ENCODE measurements around the gene AMDHD1. TPM values are rescaled to one million over a fixed set of nuclear protein-coding genes. Genes with fewer than 3 reads are reported as not detected.

The AMDHD1 gene
- polyA plus RNA-seq, 1 donor from 2014 or later: 0.20 TPM

- Histone ChIP-seq H3K9me2 (ENCODE audit: insufficient read depth, low read length) (no peaks in the 10 kb centered on the region), H3K9me3 (ENCODE audit: low read length) (no peaks in the 10 kb centered on the region), H4K20me1 (ENCODE audit: insufficient read depth) (no peaks in the 10 kb centered on the region), H3F3A (ENCODE audit: insufficient read depth, low read length, poor library complexity, severe bottlenecking) (no peaks in the 10 kb centered on the region), H3K36me3 (ENCODE audit: insufficient read depth, low read length) (no peaks in the 10 kb centered on the region), H2AFZ (ENCODE audit: low read depth, low read length) (no peak overlapping the region), H3K79me2 (replicated peaks; ENCODE audit: insufficient read depth, low read length) (no peaks in the 10 kb centered on the region), H3K4me2 (ENCODE audit: low read length) (no peak overlapping the region), H3K9ac (ENCODE audit: low read length) (no peak overlapping the region), H3K4me3 (ENCODE audit: low read length) (no peak overlapping the region), H3K27me3 (ENCODE audit: insufficient read depth, low read depth, low read length) (no peaks in the 10 kb centered on the region), H3K27ac (ENCODE audit: low read length) (no peak overlapping the region)
- TF ChIP-seq TAF1 (IDR thresholded peaks at IDR 0.05; ENCODE audit: low read depth): no peak
- TF ChIP-seq, protein P1, sequence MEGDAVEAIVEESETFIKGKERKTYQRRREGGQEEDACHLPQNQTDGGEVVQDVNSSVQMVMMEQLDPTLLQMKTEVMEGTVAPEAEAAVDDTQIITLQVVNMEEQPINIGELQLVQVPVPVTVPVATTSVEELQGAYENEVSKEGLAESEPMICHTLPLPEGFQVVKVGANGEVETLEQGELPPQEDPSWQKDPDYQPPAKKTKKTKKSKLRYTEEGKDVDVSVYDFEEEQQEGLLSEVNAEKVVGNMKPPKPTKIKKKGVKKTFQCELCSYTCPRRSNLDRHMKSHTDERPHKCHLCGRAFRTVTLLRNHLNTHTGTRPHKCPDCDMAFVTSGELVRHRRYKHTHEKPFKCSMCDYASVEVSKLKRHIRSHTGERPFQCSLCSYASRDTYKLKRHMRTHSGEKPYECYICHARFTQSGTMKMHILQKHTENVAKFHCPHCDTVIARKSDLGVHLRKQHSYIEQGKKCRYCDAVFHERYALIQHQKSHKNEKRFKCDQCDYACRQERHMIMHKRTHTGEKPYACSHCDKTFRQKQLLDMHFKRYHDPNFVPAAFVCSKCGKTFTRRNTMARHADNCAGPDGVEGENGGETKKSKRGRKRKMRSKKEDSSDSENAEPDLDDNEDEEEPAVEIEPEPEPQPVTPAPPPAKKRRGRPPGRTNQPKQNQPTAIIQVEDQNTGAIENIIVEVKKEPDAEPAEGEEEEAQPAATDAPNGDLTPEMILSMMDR (IDR thresholded peaks at IDR 0.05; ENCODE audit: poor library complexity, severe bottlenecking): no peak
- no peak for TF ChIP-seq SMC3 (conservative IDR thresholded peaks at IDR 0.05; ENCODE audit: poor library complexity)
- TF ChIP-seq MXI1 (conservative IDR thresholded peaks at IDR 0.05; ENCODE audit: poor library complexity, severe bottlenecking): no peak
- TF ChIP-seq EP300 (conservative IDR thresholded peaks at IDR 0.05; ENCODE audit: poor library complexity, severe bottlenecking): no peak
- TF ChIP-seq, protein P2, sequence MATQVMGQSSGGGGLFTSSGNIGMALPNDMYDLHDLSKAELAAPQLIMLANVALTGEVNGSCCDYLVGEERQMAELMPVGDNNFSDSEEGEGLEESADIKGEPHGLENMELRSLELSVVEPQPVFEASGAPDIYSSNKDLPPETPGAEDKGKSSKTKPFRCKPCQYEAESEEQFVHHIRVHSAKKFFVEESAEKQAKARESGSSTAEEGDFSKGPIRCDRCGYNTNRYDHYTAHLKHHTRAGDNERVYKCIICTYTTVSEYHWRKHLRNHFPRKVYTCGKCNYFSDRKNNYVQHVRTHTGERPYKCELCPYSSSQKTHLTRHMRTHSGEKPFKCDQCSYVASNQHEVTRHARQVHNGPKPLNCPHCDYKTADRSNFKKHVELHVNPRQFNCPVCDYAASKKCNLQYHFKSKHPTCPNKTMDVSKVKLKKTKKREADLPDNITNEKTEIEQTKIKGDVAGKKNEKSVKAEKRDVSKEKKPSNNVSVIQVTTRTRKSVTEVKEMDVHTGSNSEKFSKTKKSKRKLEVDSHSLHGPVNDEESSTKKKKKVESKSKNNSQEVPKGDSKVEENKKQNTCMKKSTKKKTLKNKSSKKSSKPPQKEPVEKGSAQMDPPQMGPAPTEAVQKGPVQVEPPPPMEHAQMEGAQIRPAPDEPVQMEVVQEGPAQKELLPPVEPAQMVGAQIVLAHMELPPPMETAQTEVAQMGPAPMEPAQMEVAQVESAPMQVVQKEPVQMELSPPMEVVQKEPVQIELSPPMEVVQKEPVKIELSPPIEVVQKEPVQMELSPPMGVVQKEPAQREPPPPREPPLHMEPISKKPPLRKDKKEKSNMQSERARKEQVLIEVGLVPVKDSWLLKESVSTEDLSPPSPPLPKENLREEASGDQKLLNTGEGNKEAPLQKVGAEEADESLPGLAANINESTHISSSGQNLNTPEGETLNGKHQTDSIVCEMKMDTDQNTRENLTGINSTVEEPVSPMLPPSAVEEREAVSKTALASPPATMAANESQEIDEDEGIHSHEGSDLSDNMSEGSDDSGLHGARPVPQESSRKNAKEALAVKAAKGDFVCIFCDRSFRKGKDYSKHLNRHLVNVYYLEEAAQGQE (IDR thresholded peaks at IDR 0.05; ENCODE audit: borderline replicate concordance): no peak
- TF ChIP-seq RAD21 (conservative IDR thresholded peaks at IDR 0.05): no peak
- TF ChIP-seq POLR2AphosphoS5 (IDR thresholded peaks at IDR 0.05): no peak
- no peak for TF ChIP-seq EZH2 (IDR thresholded peaks at IDR 0.05; ENCODE audit: borderline replicate concordance, insufficient read depth, low read length, poor library complexity, severe bottlenecking)
Observed at GRCh38 chr12:95919110-95919509, 24.0 kb upstream of the AMDHD1 start.

DNA sequence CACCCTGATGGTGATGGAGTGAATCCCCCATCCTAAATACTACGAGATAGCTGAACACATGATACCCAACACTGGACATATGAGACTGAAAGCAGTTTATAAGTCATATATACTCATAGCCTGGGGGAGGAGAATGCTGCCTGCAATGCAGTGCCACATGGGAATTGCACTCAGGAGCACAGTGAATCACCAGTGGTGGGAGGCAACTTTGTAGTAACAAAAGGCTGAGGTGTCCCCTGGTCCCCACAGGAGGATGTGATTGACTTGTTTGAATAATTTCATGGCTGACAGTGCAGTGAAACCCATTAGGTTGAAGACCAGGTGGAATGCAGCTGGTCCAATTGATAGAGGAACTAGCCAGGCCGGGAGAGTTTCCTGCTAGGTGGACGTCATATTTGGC lies 20.9 kb upstream of the AMDHD1 start:
- no peak for TF ChIP-seq POLR2AphosphoS5 (IDR thresholded peaks at IDR 0.05)
- TF ChIP-seq, protein P2 (IDR thresholded peaks at IDR 0.05; ENCODE audit: borderline replicate concordance): no peak
- Histone ChIP-seq H3K9me3 (ENCODE audit: low read length) (no peaks in the 10 kb centered on the region), H3K9ac (ENCODE audit: low read length) (no peak overlapping the region), H3K79me2 (replicated peaks; ENCODE audit: insufficient read depth, low read length) (no peaks in the 10 kb centered on the region), H4K20me1 (ENCODE audit: insufficient read depth) (no peaks in the 10 kb centered on the region), H3K4me2 (ENCODE audit: low read length) (no peak overlapping the region), H3F3A (ENCODE audit: insufficient read depth, low read length, poor library complexity, severe bottlenecking) (no peaks in the 10 kb centered on the region), H3K27me3 (ENCODE audit: insufficient read depth, low read depth, low read length) (no peaks in the 10 kb centered on the region), H3K36me3 (ENCODE audit: insufficient read depth, low read length) (no peaks in the 10 kb centered on the region), H3K9me2 (ENCODE audit: insufficient read depth, low read length) (no peaks in the 10 kb centered on the region), H3K27ac (ENCODE audit: low read length) (no peak overlapping the region), H2AFZ (ENCODE audit: low read depth, low read length) (no peak overlapping the region), H3K4me3 (ENCODE audit: low read length) (no peak overlapping the region)

Measured in neural cell (in vitro differentiated cells).